Superior temporal gyrus (tissue), 1 donor: ENCODE measurements around the gene LAPTM4A.

Experiments
- DNase-seq: peaks from one replicate; pipeline ENCODE4 v3.0.0-alpha.2; 2016; ENCODE audit errors: extremely low spot score

The LAPTM4A gene

GRCh38 chr2:20019747-20020146 lies 31.7 kb downstream of the LAPTM4A start:
- no peak for DNase-seq

GRCh38 chr2:20018601-20019152 lies 32.8 kb downstream of the LAPTM4A start:
- no peak for DNase-seq

GRCh38 chr2:20016346-20016745 lies 35.1 kb downstream of the LAPTM4A start:
- no peak for DNase-seq

- DNase-seq = peak; percentile 75
These were observed 35.8 kb downstream of the LAPTM4A start for GRCh38 chr2:20015482-20016083.

GRCh38 chr2:20013126-20013849 lies 38.1 kb downstream of the LAPTM4A start:
- DNase-seq = no peak

- DNase-seq = no peak
These were observed 38.9 kb downstream of the LAPTM4A start, which contains the start of gene MATN3 for GRCh38 chr2:20012282-20013125. Gene MATN3, minus strand, starts transcription at chr2:20012668. Its CDS starts 37 bp downstream, at chr2:20012631.

GRCh38 chr2:20012032-20012281 lies 39.5 kb downstream of the LAPTM4A start:
- no peak for DNase-seq

GRCh38 chr2:20011276-20012031 lies 40.0 kb downstream of the LAPTM4A start:
- no peak for DNase-seq

GRCh38 chr2:20008703-20009102 lies 42.7 kb downstream of the LAPTM4A start:
- DNase-seq = no peak

- no peak for DNase-seq
These were observed 45.4 kb downstream of the LAPTM4A start for GRCh38 chr2:20005891-20006470.

- no peak for DNase-seq
These were observed 46.3 kb downstream of the LAPTM4A start for GRCh38 chr2:20005067-20005627.

- DNase-seq = no peak
These were observed 50.0 kb downstream of the LAPTM4A start for GRCh38 chr2:20001361-20001863.

- no peak for DNase-seq
These were observed 57.7 kb downstream of the LAPTM4A start for GRCh38 chr2:19993731-19994130.

- DNase-seq = no peak
These were observed 59.5 kb downstream of the LAPTM4A start for GRCh38 chr2:19991895-19992294.

GRCh38 chr2:19990416-19990728 lies 61.1 kb downstream of the LAPTM4A start:
- DNase-seq = peak; percentile 52

GRCh38 chr2:19989667-19990415 lies 61.6 kb downstream of the LAPTM4A start, which contains the start of gene WDR35:
Gene WDR35, minus strand, starts transcription at chr2:19990105. Its CDS starts 90 bp downstream, at chr2:19990015.
- DNase-seq = peak; percentile 89

- no peak for DNase-seq
These were observed 62.1 kb downstream of the LAPTM4A start for GRCh38 chr2:19989342-19989666.

- no peak for DNase-seq
These were observed 62.8 kb downstream of the LAPTM4A start for GRCh38 chr2:19988600-19988999.

GRCh38 chr2:19987936-19988335 lies 63.5 kb downstream of the LAPTM4A start:
- no peak for DNase-seq
